C4-2B (cell line): ENCODE data around the gene ANKRD31.

Experiments used
- H3K27ac ChIP-seq: fragments of 450-650 bp; 2 replicates; pipeline ENCODE4 v1.5.1; 2017
- ZFX ChIP-seq: fragments of 450-650 bp; IDR thresholded peaks from 2 replicates; pipeline ENCODE4 v1.6.1; 2017
- TF ChIP-seq, protein P1 (sequence below): fragments of 450-650 bp; conservative IDR thresholded peaks from 2 replicates; pipeline ENCODE4 v1.5.1; 2017; ENCODE audit warnings: mild to moderate bottlenecking

Gene ANKRD31

GRCh38 chr5:75028090-75028489, 208.6 kb downstream of the ANKRD31 start:
- TF ChIP-seq, protein P1, sequence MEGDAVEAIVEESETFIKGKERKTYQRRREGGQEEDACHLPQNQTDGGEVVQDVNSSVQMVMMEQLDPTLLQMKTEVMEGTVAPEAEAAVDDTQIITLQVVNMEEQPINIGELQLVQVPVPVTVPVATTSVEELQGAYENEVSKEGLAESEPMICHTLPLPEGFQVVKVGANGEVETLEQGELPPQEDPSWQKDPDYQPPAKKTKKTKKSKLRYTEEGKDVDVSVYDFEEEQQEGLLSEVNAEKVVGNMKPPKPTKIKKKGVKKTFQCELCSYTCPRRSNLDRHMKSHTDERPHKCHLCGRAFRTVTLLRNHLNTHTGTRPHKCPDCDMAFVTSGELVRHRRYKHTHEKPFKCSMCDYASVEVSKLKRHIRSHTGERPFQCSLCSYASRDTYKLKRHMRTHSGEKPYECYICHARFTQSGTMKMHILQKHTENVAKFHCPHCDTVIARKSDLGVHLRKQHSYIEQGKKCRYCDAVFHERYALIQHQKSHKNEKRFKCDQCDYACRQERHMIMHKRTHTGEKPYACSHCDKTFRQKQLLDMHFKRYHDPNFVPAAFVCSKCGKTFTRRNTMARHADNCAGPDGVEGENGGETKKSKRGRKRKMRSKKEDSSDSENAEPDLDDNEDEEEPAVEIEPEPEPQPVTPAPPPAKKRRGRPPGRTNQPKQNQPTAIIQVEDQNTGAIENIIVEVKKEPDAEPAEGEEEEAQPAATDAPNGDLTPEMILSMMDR, result no peak
- no peak for TF ChIP-seq ZFX

GRCh38 chr5:75023368-75024159, 213.1 kb downstream of the ANKRD31 start:
- H3K27ac ChIP-seq, result no peak overlapping the region
- TF ChIP-seq ZFX, result no peak
- TF ChIP-seq, protein P1, result no peak

More at GRCh38 chr5:75028090-75028489, 208.6 kb downstream of the ANKRD31 start:
- H3K27ac ChIP-seq, result no peak overlapping the region

DNA sequence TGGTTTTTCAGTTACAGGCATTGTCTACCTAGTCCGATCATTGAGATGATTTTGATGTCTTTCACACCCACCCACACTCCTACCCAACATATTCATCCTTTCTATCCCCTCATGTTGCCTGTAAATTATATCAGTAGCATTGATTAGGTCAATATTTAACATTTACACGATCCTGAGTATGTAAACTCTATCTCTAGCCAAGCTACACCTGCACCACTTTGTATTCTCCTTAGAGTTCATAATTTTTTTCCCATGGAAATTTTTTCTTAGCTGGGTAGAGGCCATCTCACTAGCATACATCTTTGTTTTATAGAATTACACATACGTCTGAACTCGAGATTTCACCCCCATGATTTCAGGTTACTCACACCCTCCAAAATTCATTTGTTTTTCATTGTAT, 214.9 kb downstream of the ANKRD31 start:
- no peak overlapping the region for H3K27ac ChIP-seq
- TF ChIP-seq, protein P1, result no peak
- TF ChIP-seq ZFX, result no peak

DNA sequence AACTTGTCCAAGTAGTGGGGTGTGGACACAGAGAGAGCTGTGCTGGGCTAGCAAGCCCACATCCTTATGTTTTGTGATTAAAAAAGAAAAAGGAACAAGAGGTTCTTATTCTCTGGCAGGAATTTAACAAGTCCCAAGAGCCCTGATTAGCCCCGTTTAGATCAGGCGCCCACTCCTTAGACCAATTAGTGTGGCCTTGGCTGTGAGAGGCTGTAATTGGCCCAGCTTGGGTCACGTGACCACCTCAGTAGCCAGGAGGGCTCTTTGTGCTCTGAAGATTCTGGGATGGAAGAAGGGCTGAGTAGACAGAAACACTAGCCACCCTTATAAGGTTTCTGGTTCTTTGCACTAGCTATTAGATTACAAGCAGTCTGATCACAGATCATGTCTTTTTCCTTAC, 215.5 kb downstream of the ANKRD31 start:
- H3K27ac ChIP-seq, result no peak overlapping the region
- TF ChIP-seq ZFX, result no peak
- TF ChIP-seq, protein P1, result no peak

DNA sequence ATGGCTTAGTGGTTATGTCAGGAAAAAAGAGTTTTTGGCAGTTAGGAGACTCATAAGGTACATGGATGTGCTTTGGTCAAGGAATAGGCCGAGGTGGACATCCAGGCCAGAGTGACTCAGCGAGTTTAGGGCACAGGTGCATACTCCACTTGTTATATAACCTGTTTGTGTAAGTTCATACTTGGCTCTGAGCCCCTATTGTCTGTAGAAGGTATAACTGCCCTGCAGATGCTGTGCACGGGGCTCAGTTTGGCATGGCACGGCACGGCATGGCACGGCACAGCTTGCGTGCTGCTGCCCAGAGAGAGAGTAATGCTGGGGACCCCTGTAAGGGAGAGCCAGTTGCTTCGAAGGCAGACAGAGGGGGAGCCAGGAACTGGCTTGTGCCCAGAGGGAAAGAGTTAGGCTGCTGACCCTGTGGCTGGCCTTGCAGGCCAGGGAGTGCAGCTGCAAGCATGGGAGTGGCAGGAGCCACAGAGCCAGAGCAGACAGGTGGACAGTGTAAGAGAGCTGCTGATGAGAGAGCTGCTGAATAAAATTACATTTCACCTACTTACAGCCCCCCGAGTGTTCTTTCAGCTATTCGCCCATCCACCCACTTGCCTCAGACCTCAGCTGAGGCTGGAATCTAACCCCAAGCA, 216.5 kb downstream of the ANKRD31 start:
- TF ChIP-seq, protein P1, result no peak
- TF ChIP-seq ZFX, result no peak
- H3K27ac ChIP-seq, result peak overlapping the region; percentile 37

DNA sequence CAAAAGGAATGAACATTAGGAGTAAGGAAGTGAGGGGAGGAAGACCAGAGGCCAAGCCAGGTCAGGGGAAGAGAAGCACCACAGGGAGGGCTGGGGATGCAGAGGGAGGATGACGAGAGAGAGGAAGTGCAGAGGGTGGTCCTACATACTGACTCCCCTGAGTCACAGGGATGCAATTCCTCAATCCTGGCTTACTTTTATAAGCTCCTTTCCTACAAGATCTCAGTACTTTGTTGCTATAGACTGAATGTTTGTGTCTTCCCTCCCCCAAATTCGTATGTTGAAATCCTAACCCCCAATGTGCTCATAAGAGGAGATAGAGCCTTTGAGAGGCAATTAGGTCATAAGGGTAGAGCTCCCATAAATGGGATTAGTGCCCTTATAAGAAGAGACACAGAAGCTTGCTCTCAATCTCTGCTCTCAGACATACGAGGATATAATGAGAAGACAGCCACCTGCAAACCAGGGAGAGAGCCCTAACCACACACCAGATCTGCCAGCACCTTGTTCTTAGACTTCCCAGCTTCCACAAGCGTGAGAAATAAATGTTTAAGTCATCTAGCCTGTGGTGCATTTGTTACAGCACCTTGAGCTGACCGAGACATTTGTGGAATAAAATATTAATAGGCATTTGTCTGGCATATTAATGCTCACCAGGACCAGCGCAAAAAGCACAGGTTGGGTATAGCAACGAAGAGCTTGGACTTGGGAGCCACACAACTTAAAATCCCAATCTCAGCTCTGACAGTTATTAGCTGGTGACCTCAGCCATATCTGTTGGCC, 217.7 kb downstream of the ANKRD31 start:
- no peak overlapping the region; the same call in 1 of the 2 replicates for H3K27ac ChIP-seq
- TF ChIP-seq, protein P1, result no peak
- no peak for TF ChIP-seq ZFX
